ENCODE measurements around the gene SETDB1. TPM values are rescaled to one million over a fixed set of nuclear protein-coding genes. Genes with fewer than 3 reads are reported as not detected.

Gene SETDB1
- total RNA-seq, 1 donor = 30.7 TPM

- no peak for TF ChIP-seq CTCF (IDR thresholded peaks at IDR 0.05; ENCODE audit: insufficient read depth, low read length)
- peak overlapping the region; percentile 86 for H3K4me3 ChIP-seq (ENCODE audit: low read depth, low read length)
- no peak for DNase-seq (ENCODE audit: low read depth)
Measured at GRCh38 chr1:150973836-150974579, 47.8 kb downstream of the SETDB1 start.

DNA sequence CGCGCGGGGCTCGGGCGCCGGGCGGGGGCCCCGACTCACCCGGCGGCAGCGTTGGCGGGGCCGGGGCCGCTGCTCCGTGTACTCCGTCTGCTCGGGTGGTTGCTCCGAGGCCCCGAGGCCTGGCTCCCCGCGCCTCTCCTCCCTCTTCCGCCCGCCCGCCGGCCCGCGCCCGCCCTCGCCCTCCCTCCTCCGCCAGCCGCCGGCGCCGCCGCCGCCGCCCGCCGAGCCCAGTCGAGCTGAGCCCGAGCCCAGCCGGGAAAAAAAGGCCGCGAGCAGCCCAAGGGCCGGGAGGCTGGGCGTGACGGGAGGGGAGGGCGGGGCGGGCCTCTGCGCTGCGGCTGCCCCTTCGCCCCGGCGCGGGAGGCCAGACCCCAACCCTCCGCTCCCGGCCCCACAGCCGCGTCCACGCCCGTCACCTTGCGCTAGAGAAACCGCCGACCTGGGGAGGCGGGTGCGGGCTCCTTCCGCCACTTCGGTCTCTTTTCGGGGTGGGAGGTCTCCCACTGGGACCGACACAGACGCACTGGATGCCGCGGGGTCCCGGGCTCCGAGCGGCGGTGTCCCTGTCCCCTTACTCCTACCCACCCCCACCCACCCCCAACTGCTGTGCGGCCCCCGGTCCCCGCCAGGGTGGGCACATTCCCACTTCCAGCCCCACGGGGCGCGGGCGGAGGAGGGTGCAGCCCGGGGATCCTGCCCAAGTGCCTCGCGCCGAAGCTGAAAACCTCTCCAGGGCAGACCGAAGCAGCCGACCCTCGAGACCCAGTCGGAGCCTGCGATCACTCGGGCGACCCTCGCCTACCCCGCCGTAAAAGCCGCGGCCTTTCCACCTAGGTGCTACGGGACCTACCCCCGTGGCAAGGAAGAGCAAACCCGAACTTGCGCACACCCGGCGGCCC lies 48.7 kb downstream of the SETDB1 start, which contains the start of gene CERS2:
CERS2 (minus strand) TSS at position 256 of the 899 bp plus-strand sequence. CDS start 5,745 bp downstream, outside the sequence.
- no peak for TF ChIP-seq CTCF (IDR thresholded peaks at IDR 0.05; ENCODE audit: insufficient read depth, low read length)
- DNase-seq (ENCODE audit: low read depth) = peak; percentile 68
- H3K4me3 ChIP-seq (ENCODE audit: low read depth, low read length) = peak within 1 kb of the TSS; percentile 86

GRCh38 chr1:150976401-150976821 lies 50.2 kb downstream of the SETDB1 start:
- DNase-seq (ENCODE audit: low read depth) = no peak
- no peak overlapping the region for H3K4me3 ChIP-seq (ENCODE audit: low read depth, low read length)
- TF ChIP-seq CTCF (IDR thresholded peaks at IDR 0.05; ENCODE audit: insufficient read depth, low read length) = no peak

DNA sequence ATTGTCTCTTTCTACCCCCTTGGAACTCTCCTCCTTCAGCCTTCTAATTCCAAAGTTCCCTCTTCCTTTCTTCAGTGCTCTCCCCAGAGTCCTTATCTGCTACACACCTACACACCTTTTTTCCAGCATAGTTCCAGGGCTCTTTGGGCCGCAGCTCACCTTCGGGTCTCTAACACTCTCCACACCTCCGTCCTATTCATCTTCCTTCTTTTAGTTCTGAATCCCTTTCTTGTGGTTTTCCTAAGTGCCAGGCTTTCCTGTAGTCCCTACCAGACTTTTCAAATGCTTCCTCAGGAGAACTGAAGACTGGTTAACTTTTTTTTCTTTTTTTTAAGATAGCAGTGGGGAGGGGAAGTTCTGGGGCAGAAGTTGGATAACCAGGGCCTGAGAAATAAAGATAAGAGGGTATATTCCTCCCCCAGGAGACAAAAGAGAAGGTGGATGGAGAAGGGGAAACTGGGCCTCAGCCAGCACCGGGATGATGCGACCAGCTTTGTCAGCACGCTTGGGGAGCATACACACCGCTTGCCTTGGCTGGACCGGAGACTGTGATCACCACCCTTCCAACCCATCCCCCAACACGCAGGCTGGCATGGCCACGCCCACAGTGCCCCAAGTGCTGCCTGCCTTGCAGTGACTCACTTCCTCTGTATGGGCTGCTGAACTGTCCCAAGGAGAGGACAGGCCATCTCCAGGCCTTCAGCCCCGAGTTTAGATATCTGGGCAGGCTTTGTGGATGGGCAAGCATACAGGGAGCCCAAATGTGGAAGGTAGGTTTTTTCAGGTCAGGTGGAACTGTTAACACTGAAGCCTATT lies 50.9 kb downstream of the SETDB1 start:
- DNase-seq (ENCODE audit: low read depth) = no peak
- H3K4me3 ChIP-seq (ENCODE audit: low read depth, low read length) = no peak overlapping the region
- TF ChIP-seq CTCF (IDR thresholded peaks at IDR 0.05; ENCODE audit: insufficient read depth, low read length) = no peak

- peak; percentile 93 for DNase-seq (ENCODE audit: low read depth)
- H3K4me3 ChIP-seq (ENCODE audit: low read depth, low read length) = no peak overlapping the region
- peak; percentile 100 for TF ChIP-seq CTCF (IDR thresholded peaks at IDR 0.05; ENCODE audit: insufficient read depth, low read length)
Measured at GRCh38 chr1:150979092-150980056, 53.2 kb downstream of the SETDB1 start.
